Thyroid gland (tissue), 4 donors: ENCODE results near the gene BDH1.

Experiments used
- CTCF ChIP-seq, 6 experiments: fragments of 200-600 bp in 3 of 6; fragments of 450-650 bp in 3 of 6; sonication (generic) in 3 of 6; IDR thresholded peaks; one replicate each; pipeline ENCODE4 v1.5.1; 2016 to 2019; ENCODE audit warnings: antibody characterized with exemption in 6 of 6, mild to moderate bottlenecking in 2 of 6, inconsistent platforms in 1 of 6, moderate library complexity in 1 of 6
- POLR2A ChIP-seq, 2 donors: fragments of 450-650 bp; IDR thresholded peaks; one replicate each; pipeline ENCODE4 v1.6.1; 2017; ENCODE audit warnings: antibody characterized with exemption in 2 of 2, mild to moderate bottlenecking in 2 of 2, moderate library complexity in 1 of 2

GRCh38 chr3:197499427-197499826, 56.3 kb downstream of the BDH1 start:
- TF ChIP-seq CTCF (IDR thresholded peaks at IDR 0.05) (no peak), POLR2A (IDR thresholded peaks at IDR 0.05) (no peak)
